ENCODE results near the gene MAST3. TPM values are rescaled to one million over a fixed set of nuclear protein-coding genes. Genes with fewer than 3 reads are reported as not detected.

MAST3 gene
- total RNA-seq, 1 donor from 2014 or later: 3.9 TPM

- DNase-seq (ENCODE audit: low spot score): no peak
- H3K4me1 Mint-ChIP-seq (ENCODE audit: unreplicated experiment): no peaks in the 10 kb centered on the region
- no peak overlapping the region for H3K4me3 Mint-ChIP-seq (ENCODE audit: unreplicated experiment)
- no peak overlapping the region for H3K27ac Mint-ChIP-seq (ENCODE audit: unreplicated experiment)
- no peak for TF ChIP-seq CTCF (IDR thresholded peaks at IDR 0.05; ENCODE audit: unreplicated experiment)
- peaks cover 5% of the 10 kb centered on the region for H3K27me3 Mint-ChIP-seq (ENCODE audit: unreplicated experiment)
- no peaks in the 10 kb centered on the region for H3K36me3 Mint-ChIP-seq (ENCODE audit: low read depth, unreplicated experiment)
- no peaks in the 10 kb centered on the region for H3K9me3 Mint-ChIP-seq (ENCODE audit: unreplicated experiment)
Observed at GRCh38 chr19:18176367-18177310, 79.1 kb downstream of the MAST3 start.

GRCh38 chr19:18179957-18180356 lies 82.4 kb downstream of the MAST3 start:
- Mint-ChIP-seq H3K27ac (ENCODE audit: unreplicated experiment) (no peak overlapping the region), H3K4me3 (ENCODE audit: unreplicated experiment) (no peak overlapping the region), H3K9me3 (ENCODE audit: unreplicated experiment) (no peaks in the 10 kb centered on the region), H3K36me3 (ENCODE audit: low read depth, unreplicated experiment) (no peaks in the 10 kb centered on the region), H3K27me3 (ENCODE audit: unreplicated experiment) (peaks cover 3% of the 10 kb centered on the region), H3K4me1 (ENCODE audit: unreplicated experiment) (no peaks in the 10 kb centered on the region)
- DNase-seq (ENCODE audit: low spot score): no peak
- TF ChIP-seq CTCF (IDR thresholded peaks at IDR 0.05; ENCODE audit: unreplicated experiment): no peak

GRCh38 chr19:18183529-18183928 lies 86.0 kb downstream of the MAST3 start:
- Mint-ChIP-seq H3K4me3 (ENCODE audit: unreplicated experiment) (no peak overlapping the region), H3K27ac (ENCODE audit: unreplicated experiment) (no peak overlapping the region), H3K27me3 (ENCODE audit: unreplicated experiment) (no peaks in the 10 kb centered on the region), H3K4me1 (ENCODE audit: unreplicated experiment) (no peaks in the 10 kb centered on the region), H3K9me3 (ENCODE audit: unreplicated experiment) (no peaks in the 10 kb centered on the region), H3K36me3 (ENCODE audit: low read depth, unreplicated experiment) (no peaks in the 10 kb centered on the region)
- no peak for TF ChIP-seq CTCF (IDR thresholded peaks at IDR 0.05; ENCODE audit: unreplicated experiment)
- no peak for DNase-seq (ENCODE audit: low spot score)

GRCh38 chr19:18185538-18185937 lies 88.0 kb downstream of the MAST3 start:
- no peak overlapping the region for H3K27ac Mint-ChIP-seq (ENCODE audit: unreplicated experiment)
- H3K4me1 Mint-ChIP-seq (ENCODE audit: unreplicated experiment): no peaks in the 10 kb centered on the region
- no peaks in the 10 kb centered on the region for H3K27me3 Mint-ChIP-seq (ENCODE audit: unreplicated experiment)
- TF ChIP-seq CTCF (IDR thresholded peaks at IDR 0.05; ENCODE audit: unreplicated experiment): no peak
- H3K9me3 Mint-ChIP-seq (ENCODE audit: unreplicated experiment): no peaks in the 10 kb centered on the region
- H3K36me3 Mint-ChIP-seq (ENCODE audit: low read depth, unreplicated experiment): no peaks in the 10 kb centered on the region
- no peak overlapping the region for H3K4me3 Mint-ChIP-seq (ENCODE audit: unreplicated experiment)
- no peak for DNase-seq (ENCODE audit: low spot score)

- Mint-ChIP-seq H3K4me3 (ENCODE audit: unreplicated experiment) (no peak overlapping the region), H3K27ac (ENCODE audit: unreplicated experiment) (no peak overlapping the region), H3K27me3 (ENCODE audit: unreplicated experiment) (peaks cover 7% of the 10 kb centered on the region), H3K4me1 (ENCODE audit: unreplicated experiment) (peaks cover 9% of the 10 kb centered on the region), H3K36me3 (ENCODE audit: low read depth, unreplicated experiment) (no peaks in the 10 kb centered on the region), H3K9me3 (ENCODE audit: unreplicated experiment) (no peaks in the 10 kb centered on the region)
- no peak for TF ChIP-seq CTCF (IDR thresholded peaks at IDR 0.05; ENCODE audit: unreplicated experiment)
- no peak for DNase-seq (ENCODE audit: low spot score)
Observed at GRCh38 chr19:18190278-18190677, 92.7 kb downstream of the MAST3 start.
